HG03060 (cell line): Measurements from ENCODE around the gene RBFOX1.

ENCODE experiments used
- ATAC-seq: cut with Tn5 transposase; IDR thresholded peaks from one replicate; pipeline ENCODE4 v1.9.1; 2021; ENCODE audit warnings: low read depth, moderate number of reproducible peaks; ENCODE audit not compliant: unreplicated experiment

RBFOX1 gene

GRCh38 chr16:7638306-7638705 lies 305.7 kb downstream of the RBFOX1 start:
- no peak for ATAC-seq

GRCh38 chr16:7640334-7640733 lies 307.7 kb downstream of the RBFOX1 start:
- ATAC-seq = no peak

GRCh38 chr16:7644176-7644575 lies 311.5 kb downstream of the RBFOX1 start:
- ATAC-seq = no peak

- ATAC-seq = no peak
Measured at GRCh38 chr16:7644811-7645210, 312.2 kb downstream of the RBFOX1 start.

GRCh38 chr16:7646821-7647500 lies 314.3 kb downstream of the RBFOX1 start:
- no peak for ATAC-seq

GRCh38 chr16:7650431-7650830 lies 317.8 kb downstream of the RBFOX1 start:
- no peak for ATAC-seq

GRCh38 chr16:7651803-7652570 lies 319.3 kb downstream of the RBFOX1 start:
- ATAC-seq = no peak

GRCh38 chr16:7653746-7654461 lies 321.3 kb downstream of the RBFOX1 start:
- no peak for ATAC-seq

- no peak for ATAC-seq
Measured at GRCh38 chr16:7675628-7676027, 343.0 kb downstream of the RBFOX1 start.

- ATAC-seq = no peak
Measured at GRCh38 chr16:7680296-7680695, 347.7 kb downstream of the RBFOX1 start.

- no peak for ATAC-seq
Measured at GRCh38 chr16:7688811-7689210, 356.2 kb downstream of the RBFOX1 start.

- ATAC-seq = no peak
Measured at GRCh38 chr16:7689234-7689633, 356.6 kb downstream of the RBFOX1 start.

GRCh38 chr16:7691533-7691932 lies 358.9 kb downstream of the RBFOX1 start:
- no peak for ATAC-seq

- ATAC-seq = no peak
Measured at GRCh38 chr16:7703672-7704071, 371.0 kb downstream of the RBFOX1 start.

GRCh38 chr16:7705885-7706284 lies 373.2 kb downstream of the RBFOX1 start:
- no peak for ATAC-seq

GRCh38 chr16:7709186-7709585 lies 376.5 kb downstream of the RBFOX1 start:
- no peak for ATAC-seq

GRCh38 chr16:7713244-7713643 lies 380.6 kb downstream of the RBFOX1 start:
- ATAC-seq = no peak

GRCh38 chr16:7714775-7715174 lies 382.1 kb downstream of the RBFOX1 start:
- no peak for ATAC-seq

GRCh38 chr16:7716660-7717550 lies 384.3 kb downstream of the RBFOX1 start:
- ATAC-seq = no peak

- no peak for ATAC-seq
Measured at GRCh38 chr16:7722761-7723160, 390.1 kb downstream of the RBFOX1 start.
